GM18519 (cell line): ENCODE results near the gene DHRS7B.

ENCODE experiments used
- ATAC-seq: cut with Tn5 transposase; IDR thresholded peaks from one replicate; pipeline ENCODE4 v1.9.1; 2021; ENCODE audit warnings: mild to moderate bottlenecking, moderate library complexity; ENCODE audit not compliant: unreplicated experiment, low FRiP score

DHRS7B gene

GRCh38 chr17:21231533-21231932 lies 104.8 kb downstream of the DHRS7B start:
- no peak for ATAC-seq

GRCh38 chr17:21232033-21232749 lies 105.4 kb downstream of the DHRS7B start:
- no peak for ATAC-seq

- ATAC-seq = no peak
These were observed 107.0 kb downstream of the DHRS7B start for GRCh38 chr17:21233581-21234347.

GRCh38 chr17:21235921-21236320 lies 109.2 kb downstream of the DHRS7B start:
- no peak for ATAC-seq

- ATAC-seq = no peak
These were observed 113.1 kb downstream of the DHRS7B start for GRCh38 chr17:21239680-21240368.

- ATAC-seq = no peak
These were observed 113.7 kb downstream of the DHRS7B start for GRCh38 chr17:21240369-21241055.
